Measurements from ENCODE around the gene EIF1AX.
"Not testable (repeated sequence)": the region's sequence is repeated elsewhere in the genome, so short reads cannot be mapped to it uniquely, and the experiment has no call there.

DNA sequence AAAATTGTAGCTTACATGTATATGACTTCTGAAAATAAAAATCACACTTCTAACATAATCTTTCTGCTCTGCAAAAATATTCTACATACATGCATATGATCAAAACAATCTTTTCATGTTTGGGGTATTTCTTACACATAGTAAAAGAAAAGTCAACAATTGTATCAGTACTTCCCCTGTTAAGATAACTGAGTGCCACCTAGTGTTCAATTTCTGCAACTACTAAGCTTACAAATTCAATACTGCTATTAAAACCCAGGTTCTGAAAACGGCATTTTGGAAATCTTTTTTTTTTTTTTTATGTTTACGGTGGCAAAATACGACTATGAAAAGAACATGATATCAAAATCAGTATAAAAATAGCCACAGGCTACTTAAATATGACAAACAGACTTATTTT is 14.2 kb downstream of the EIF1AX start:
- TF ChIP-seq POLR2A, POLR2AphosphoS5, EP300 (IDR thresholded peaks at IDR 0.05): not testable (repeated sequence)
- TF ChIP-seq, protein P1, sequence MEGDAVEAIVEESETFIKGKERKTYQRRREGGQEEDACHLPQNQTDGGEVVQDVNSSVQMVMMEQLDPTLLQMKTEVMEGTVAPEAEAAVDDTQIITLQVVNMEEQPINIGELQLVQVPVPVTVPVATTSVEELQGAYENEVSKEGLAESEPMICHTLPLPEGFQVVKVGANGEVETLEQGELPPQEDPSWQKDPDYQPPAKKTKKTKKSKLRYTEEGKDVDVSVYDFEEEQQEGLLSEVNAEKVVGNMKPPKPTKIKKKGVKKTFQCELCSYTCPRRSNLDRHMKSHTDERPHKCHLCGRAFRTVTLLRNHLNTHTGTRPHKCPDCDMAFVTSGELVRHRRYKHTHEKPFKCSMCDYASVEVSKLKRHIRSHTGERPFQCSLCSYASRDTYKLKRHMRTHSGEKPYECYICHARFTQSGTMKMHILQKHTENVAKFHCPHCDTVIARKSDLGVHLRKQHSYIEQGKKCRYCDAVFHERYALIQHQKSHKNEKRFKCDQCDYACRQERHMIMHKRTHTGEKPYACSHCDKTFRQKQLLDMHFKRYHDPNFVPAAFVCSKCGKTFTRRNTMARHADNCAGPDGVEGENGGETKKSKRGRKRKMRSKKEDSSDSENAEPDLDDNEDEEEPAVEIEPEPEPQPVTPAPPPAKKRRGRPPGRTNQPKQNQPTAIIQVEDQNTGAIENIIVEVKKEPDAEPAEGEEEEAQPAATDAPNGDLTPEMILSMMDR (IDR thresholded peaks at IDR 0.05) = not testable (repeated sequence)

Measured in sigmoid colon (tissue), 4 donors.